Activated CD4-positive, alpha-beta T cell treated with anti-CD3 and anti-CD28 coated beads, Interleukin-2, amount 10 ng/mL, durations not matched to agents 7 days and 5 days (primary cell): ENCODE data around the gene CLIC6. TPM values are rescaled to one million over a fixed set of nuclear protein-coding genes. Genes with fewer than 3 reads are reported as not detected.

Experiments
- total RNA-seq, 2 experiments: library from RNA; stranded (reverse); gene quantifications; one replicate each; pipeline ENCODE4 v1.2.3, GENCODE V29; 2021

The CLIC6 gene
- total RNA-seq, 2 experiments from 2014 or later = not detected

Other genes with a start within 250 kb of the CLIC6 start
- gene SMIM34, start 245.0 kb upstream of the CLIC6 start, total RNA-seq = not detected
- under 1 TPM; 0.19 to 0.27 TPM for gene KCNE1, start 156.8 kb upstream of the CLIC6 start, total RNA-seq
- 1 to 10 TPM; 8.0 to 8.2 TPM for gene RCAN1, start 53.9 kb upstream of the CLIC6 start, total RNA-seq